HFF-Myc (cell line): ENCODE measurements around the gene TMEM26.

Experiments used
- DNase-seq: peaks from one replicate; pipeline ENCODE4 v3.0.0-alpha.2; 2011; ENCODE audit warnings: low read depth; ENCODE audit errors: extremely low read depth
- H3K4me3 ChIP-seq: replicated peaks from 2 replicates; pipeline ENCODE4 v1.5.1; 2011; ENCODE audit warnings: low read depth, mild to moderate bottlenecking, control low read depth, low read length
- TF ChIP-seq, protein P1 (sequence below): IDR thresholded peaks from 2 replicates; pipeline ENCODE4 v1.5.1; 2012; ENCODE audit warnings: mild to moderate bottlenecking, low read depth, low read length, control low read depth; ENCODE audit errors: missing control alignments

Gene TMEM26

GRCh38 chr10:61460835-61461234 lies 7.7 kb upstream of the TMEM26 start:
- TF ChIP-seq, protein P1, sequence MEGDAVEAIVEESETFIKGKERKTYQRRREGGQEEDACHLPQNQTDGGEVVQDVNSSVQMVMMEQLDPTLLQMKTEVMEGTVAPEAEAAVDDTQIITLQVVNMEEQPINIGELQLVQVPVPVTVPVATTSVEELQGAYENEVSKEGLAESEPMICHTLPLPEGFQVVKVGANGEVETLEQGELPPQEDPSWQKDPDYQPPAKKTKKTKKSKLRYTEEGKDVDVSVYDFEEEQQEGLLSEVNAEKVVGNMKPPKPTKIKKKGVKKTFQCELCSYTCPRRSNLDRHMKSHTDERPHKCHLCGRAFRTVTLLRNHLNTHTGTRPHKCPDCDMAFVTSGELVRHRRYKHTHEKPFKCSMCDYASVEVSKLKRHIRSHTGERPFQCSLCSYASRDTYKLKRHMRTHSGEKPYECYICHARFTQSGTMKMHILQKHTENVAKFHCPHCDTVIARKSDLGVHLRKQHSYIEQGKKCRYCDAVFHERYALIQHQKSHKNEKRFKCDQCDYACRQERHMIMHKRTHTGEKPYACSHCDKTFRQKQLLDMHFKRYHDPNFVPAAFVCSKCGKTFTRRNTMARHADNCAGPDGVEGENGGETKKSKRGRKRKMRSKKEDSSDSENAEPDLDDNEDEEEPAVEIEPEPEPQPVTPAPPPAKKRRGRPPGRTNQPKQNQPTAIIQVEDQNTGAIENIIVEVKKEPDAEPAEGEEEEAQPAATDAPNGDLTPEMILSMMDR, result no peak
- no peak for DNase-seq
- no peak overlapping the region for H3K4me3 ChIP-seq

GRCh38 chr10:61458031-61458430 lies 4.8 kb upstream of the TMEM26 start:
- DNase-seq, result no peak
- TF ChIP-seq, protein P1, result no peak
- no peak overlapping the region for H3K4me3 ChIP-seq

DNA sequence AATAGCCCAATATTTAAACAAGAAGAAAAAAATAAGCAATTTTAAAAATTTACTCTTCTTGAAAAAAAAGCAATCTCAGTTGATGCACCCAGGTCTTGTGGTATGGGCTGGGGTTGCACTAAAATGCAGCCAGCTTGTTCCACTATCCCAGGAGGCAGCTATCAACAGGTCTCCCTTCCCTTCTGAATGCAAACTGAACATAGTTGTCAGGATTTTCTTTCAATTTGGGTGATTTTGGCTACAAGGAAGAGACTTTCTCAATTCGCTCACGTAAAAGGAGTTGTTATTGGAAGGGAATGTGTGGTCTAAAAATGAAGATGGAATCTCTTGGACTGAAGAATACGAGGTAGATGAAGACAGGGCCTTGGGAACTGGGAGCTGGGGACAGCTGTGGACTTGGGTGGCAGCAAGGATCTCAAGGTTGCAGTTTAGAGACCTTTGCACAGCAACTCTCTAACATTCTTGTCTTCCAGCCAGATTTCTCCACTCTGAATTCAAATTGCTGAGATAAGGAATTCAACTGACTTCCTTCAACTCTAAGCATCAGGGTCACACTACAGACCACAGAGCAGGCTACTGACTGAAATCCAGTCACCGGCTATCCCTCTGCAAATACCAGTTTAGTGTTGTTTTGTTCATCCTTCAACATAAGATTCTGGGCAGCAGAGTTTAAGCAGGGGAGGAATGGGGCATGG lies 3.1 kb upstream of the TMEM26 start:
- TF ChIP-seq, protein P1, result no peak
- no peak for DNase-seq
- no peak overlapping the region for H3K4me3 ChIP-seq

- DNase-seq, result no peak
- H3K4me3 ChIP-seq, result no peak overlapping the region
- TF ChIP-seq, protein P1, result no peak
These were observed 2.5 kb upstream of the TMEM26 start for GRCh38 chr10:61455656-61456055.

GRCh38 chr10:61454541-61454940 lies 1.4 kb upstream of the TMEM26 start:
- no peak for DNase-seq
- TF ChIP-seq, protein P1, result no peak
- no peak overlapping the region for H3K4me3 ChIP-seq

GRCh38 chr10:61452151-61452651 lies 980 bp downstream of the TMEM26 start:
- DNase-seq, result no peak
- peak overlapping the region; percentile 73 for H3K4me3 ChIP-seq
- TF ChIP-seq, protein P1, result no peak
